Heart left ventricle (tissue), 16 donors: ENCODE measurements around the gene FLT4. TPM values are rescaled to one million over a fixed set of nuclear protein-coding genes. Genes with fewer than 3 reads are reported as not detected.
A peak's percentile ranks its signal among the peaks of the same experiment; 100 is the strongest.

Source experiments
- ATAC-seq, 4 donors: fragments of 200-7000 bp; cut with Tn5 transposase; one replicate each; pipeline ENCODE4 v1.9.1; 2020 to 2022; ENCODE audit warnings: moderate library complexity in 4 of 4, mild to moderate bottlenecking in 3 of 4, moderate number of reproducible peaks in 1 of 4
- DNase-seq, 5 donors: peaks; one replicate each; pipeline ENCODE4 v3.0.0-alpha.2; 2020
- H3K27ac ChIP-seq, 12 donors: fragments of 200-600 bp; sonication (generic) in 4 of 12; one replicate each; pipeline versions ENCODE4 v1.5.0 to v1.8.0; 2016 to 2022; ENCODE audit warnings: mild to moderate bottlenecking in 2 of 12
- H3K27me3 ChIP-seq, 9 donors: fragments of 200-600 bp; sonication (generic) in 2 of 9; one replicate each; pipeline versions ENCODE4 v1.5.1 to v1.8.0; 2016 to 2022; ENCODE audit warnings: mild to moderate bottlenecking in 3 of 9
- H3K36me3 ChIP-seq, 9 donors: fragments of 200-600 bp; sonication (generic) in 2 of 9; one replicate each; pipeline versions ENCODE4 v1.5.0 to v1.8.0; 2018 to 2022; ENCODE audit warnings: mild to moderate bottlenecking in 2 of 9
- H3K4me1 ChIP-seq, 12 donors: fragments of 200-600 bp; sonication (generic) in 4 of 12; one replicate each; pipeline versions ENCODE4 v1.5.0 to v1.8.0; 2016 to 2022; ENCODE audit warnings: mild to moderate bottlenecking in 3 of 12
- H3K4me3 ChIP-seq, 12 donors: fragments of 200-600 bp; sonication (generic) in 4 of 12; one replicate each; pipeline versions ENCODE4 v1.5.0 to v1.8.0; 2017 to 2022; ENCODE audit warnings: mild to moderate bottlenecking in 9 of 12, moderate library complexity in 4 of 12
- H3K9me3 ChIP-seq, 12 donors: fragments of 200-600 bp; sonication (generic) in 4 of 12; one replicate each; pipeline versions ENCODE4 v1.5.0 to v1.8.0; 2016 to 2022; ENCODE audit warnings: mild to moderate bottlenecking in 1 of 12
- CTCF ChIP-seq, 12 donors: fragments of 200-600 bp; sonication (generic) in 4 of 12; IDR thresholded peaks; one replicate each; pipeline versions ENCODE4 v1.5.0 to v1.8.0; 2018 to 2022; ENCODE audit warnings: antibody characterized with exemption in 12 of 12, mild to moderate bottlenecking in 5 of 12
- POLR2A ChIP-seq, 2 donors: fragments of 450-650 bp; IDR thresholded peaks; one replicate each; pipeline ENCODE4 v1.6.1; 2017; ENCODE audit warnings: antibody characterized with exemption in 2 of 2, mild to moderate bottlenecking in 2 of 2, moderate library complexity in 2 of 2
- WGBS, 4 donors: extraction: QIAGEN DNeasy Blood & Tissue Kit in 2 of 4; methylation state at CpG; one replicate each; pipeline versions ENCODE4 v1.1.5 to v1.1.7; 2013 to 2018; 5-methylcytosine and 5-hydroxymethylcytosine counted together
- intact Hi-C, 10 donors: fragments of 100-400 bp; cut with DNase I; formaldehyde crosslinking; loops; one replicate each; pipeline versions ENCODE4 v1.11.1 to v1.14.2; 2022
- polyA plus RNA-seq, 2 donors: library from polyadenylated mRNA; stranded (reverse); fragments of 200-250 nt; gene quantifications; one replicate each; pipeline ENCODE4 v1.2.3, GENCODE V29; 2013
- total RNA-seq, 9 donors: library from RNA; depleted of rRNA in 2 of 9; stranded (reverse); fragments of >200 nt in 2 of 9; fragmentation: NEBNext Ultra II Directional in 3 of 9; extraction: Animal tissue kit (Norgen Biotek cat#: 25700) in 3 of 9; gene quantifications; one replicate each; pipeline versions ENCODE4 v1.1.0 to v1.2.4, GENCODE V29; 2016 to 2023
- donor health status: ischemic (EF 13 %, LVEDD 7.1; RV severe dilation, severe dysfunction).
- donor health status: healthy with polysubstance abuse.
- donor health status: DM: no; HTN: yes; CAD: no.
- donor health status: DM: no; HTN: no; CAD: no.
- donor health status: ischemic (EF 25% LVEDD 6.9; RV normal size, moderate dysfunction).
- donor health status: ischemic (EF 25% LVEDD 5.7; RV mildly dilated, moderate dysfunction).
- donor health status: healthy.
- donor health status: DM: yes; HTN: yes; CAD: no.
- donor health status: ischemic (EF 35%, LVEDD 5.7; RV mildly dilated, moderate dysfunction).
- donor health status: nonischemic (EF 11% LVEDD 7.7; RV severe dilation, severe dysfunction).
- donor health status: DM: yes; HTN: yes; CAD: no.
- donor health status: PGD.
- donor health status: ischemic (EF 29% LVEDD 5.4; RV normal size, mild dysfunction).
- donor health status: nonischemic (EF 23%, LVEDD 6.1; RV moderate dilation, normal function).

The FLT4 gene
- total and polyA plus RNA-seq, 11 donors = 2.1 to 13.7 (median 6.3) TPM

GRCh38 chr5:180604271-180604670 lies 45.1 kb downstream of the FLT4 start:
- ATAC-seq = no peak
- Histone ChIP-seq H3K4me3 (no peak overlapping the region), H3K27ac (no peak overlapping the region), H3K27me3 (no peaks in the 10 kb centered on the region), H3K9me3 (no peaks in the 10 kb centered on the region), H3K36me3 (no peaks in the 10 kb centered on the region), H3K4me1 (peaks cover 0 to 3% (median 0%) of the 10 kb centered on the region in 12 donors)
- intact Hi-C loops = no loop called here
- no peak for TF ChIP-seq POLR2A (IDR thresholded peaks at IDR 0.05)
- no peak for TF ChIP-seq CTCF (IDR thresholded peaks at IDR 0.05)
- WGBS, 4 donors = 76 to 83% (median 78%) methylated on average over 13 of the region's 13 CpGs
- DNase-seq = peak in 2 of 5 donors; percentile 22 to 43

GRCh38 chr5:180603076-180603594 lies 46.3 kb downstream of the FLT4 start:
- peak in 2 of 5 donors; percentile 21 to 42 for DNase-seq
- Histone ChIP-seq H3K27ac (no peak overlapping the region), H3K9me3 (no peaks in the 10 kb centered on the region), H3K36me3 (no peaks in the 10 kb centered on the region), H3K4me3 (no peak overlapping the region), H3K27me3 (no peaks in the 10 kb centered on the region), H3K4me1 (peaks cover 0 to 3% (median 0%) of the 10 kb centered on the region in 12 donors)
- WGBS, 4 donors = 92 to 93% (median 93%) methylated on average over 14 to 19 of the region's 19 CpGs
- TF ChIP-seq POLR2A (IDR thresholded peaks at IDR 0.05) (no peak), CTCF (IDR thresholded peaks at IDR 0.05) (no peak)
- intact Hi-C loops = no loop called here
- ATAC-seq = no peak

- ATAC-seq = no peak
- TF ChIP-seq POLR2A (IDR thresholded peaks at IDR 0.05) (no peak), CTCF (IDR thresholded peaks at IDR 0.05) (no peak)
- intact Hi-C loops = no loop called here
- Histone ChIP-seq H3K27ac (no peak overlapping the region), H3K4me1 (peaks cover 0 to 3% (median 0%) of the 10 kb centered on the region in 12 donors), H3K9me3 (no peaks in the 10 kb centered on the region), H3K36me3 (no peaks in the 10 kb centered on the region), H3K4me3 (no peak overlapping the region), H3K27me3 (no peaks in the 10 kb centered on the region)
- DNase-seq = peak in 2 of 5 donors; percentile 7 to 17
- WGBS, 4 donors = 62 to 77% (median 66%) methylated on average over 15 of the region's 15 CpGs
Observed at GRCh38 chr5:180602481-180603075, 46.8 kb downstream of the FLT4 start.

- no peak for TF ChIP-seq CTCF (IDR thresholded peaks at IDR 0.05)
- TF ChIP-seq POLR2A (IDR thresholded peaks at IDR 0.05) = no peak
- intact Hi-C loops = no loop called here
- Histone ChIP-seq H3K27me3 (no peaks in the 10 kb centered on the region), H3K4me1 (peaks cover 0 to 3% (median 0%) of the 10 kb centered on the region in 12 donors), H3K4me3 (no peak overlapping the region), H3K27ac (no peak overlapping the region), H3K36me3 (no peaks in the 10 kb centered on the region), H3K9me3 (no peaks in the 10 kb centered on the region)
- 85 to 88% (median 87%) methylated on average over 30 to 36 of the region's 36 CpGs for WGBS, 4 donors
- DNase-seq (peak in 1 of 5 donors; percentile 42), ATAC-seq (no peak)
Observed at GRCh38 chr5:180601591-180602480, 47.6 kb downstream of the FLT4 start.
